ENCODE measurements around the gene AXIN1. TPM values are rescaled to one million over a fixed set of nuclear protein-coding genes. Genes with fewer than 3 reads are reported as not detected.

Gene AXIN1
- total RNA-seq, 1 donor, result 13.4 TPM

DNA sequence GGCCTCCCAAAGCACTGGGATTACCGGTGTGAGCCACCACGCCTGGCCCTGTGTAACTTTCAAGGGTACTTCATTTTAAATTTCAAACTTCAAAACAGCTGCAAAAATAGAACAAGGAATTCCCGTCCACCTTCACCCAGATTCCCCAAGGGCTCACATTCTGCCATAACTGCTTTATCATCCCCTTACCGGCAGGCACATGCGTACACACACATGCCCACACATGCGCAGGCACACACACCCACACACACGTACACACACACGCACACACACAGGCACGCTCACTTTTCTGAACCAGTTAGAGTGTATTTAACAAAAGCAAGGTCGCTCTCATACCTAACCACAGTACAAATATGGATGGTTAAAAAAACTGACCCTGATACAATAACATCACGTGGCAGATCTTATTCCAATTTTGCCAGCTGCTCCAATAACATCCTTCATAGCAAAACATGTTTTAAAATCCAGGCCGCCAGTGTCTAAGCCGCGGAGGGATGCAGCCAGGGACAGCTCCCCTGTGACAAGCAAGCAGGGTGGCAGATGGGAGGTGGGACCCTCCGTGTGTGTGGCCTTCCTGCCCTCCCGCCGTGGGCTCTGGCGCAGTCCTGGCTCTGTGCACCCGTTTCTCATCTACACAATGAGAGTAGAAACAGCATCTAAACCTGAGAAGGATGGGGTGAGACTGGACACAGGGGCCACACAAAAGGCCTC lies 46.5 kb downstream of the AXIN1 start:
- no peak for DNase-seq (ENCODE audit: low read depth)
- TF ChIP-seq CTCF (IDR thresholded peaks at IDR 0.05; ENCODE audit: insufficient read depth, low read length), result no peak
- H3K4me3 ChIP-seq (ENCODE audit: low read depth, low read length), result no peak overlapping the region

GRCh38 chr16:303760-304505 lies 48.6 kb downstream of the AXIN1 start:
- no peak overlapping the region for H3K4me3 ChIP-seq (ENCODE audit: low read depth, low read length)
- no peak for TF ChIP-seq CTCF (IDR thresholded peaks at IDR 0.05; ENCODE audit: insufficient read depth, low read length)
- DNase-seq (ENCODE audit: low read depth), result peak; percentile 14

GRCh38 chr16:301950-302349 lies 50.6 kb downstream of the AXIN1 start:
- TF ChIP-seq CTCF (IDR thresholded peaks at IDR 0.05; ENCODE audit: insufficient read depth, low read length), result no peak
- no peak overlapping the region for H3K4me3 ChIP-seq (ENCODE audit: low read depth, low read length)

GRCh38 chr16:301235-301634 lies 51.3 kb downstream of the AXIN1 start:
- no peak for DNase-seq (ENCODE audit: low read depth)
- TF ChIP-seq CTCF (IDR thresholded peaks at IDR 0.05; ENCODE audit: insufficient read depth, low read length), result no peak
- H3K4me3 ChIP-seq (ENCODE audit: low read depth, low read length), result no peak overlapping the region

More at GRCh38 chr16:301950-302349, 50.6 kb downstream of the AXIN1 start:
- no peak for DNase-seq (ENCODE audit: low read depth)

GRCh38 chr16:297832-298231 lies 54.7 kb downstream of the AXIN1 start:
- TF ChIP-seq CTCF (IDR thresholded peaks at IDR 0.05; ENCODE audit: insufficient read depth, low read length), result no peak
- no peak overlapping the region for H3K4me3 ChIP-seq (ENCODE audit: low read depth, low read length)
- no peak for DNase-seq (ENCODE audit: low read depth)

DNA sequence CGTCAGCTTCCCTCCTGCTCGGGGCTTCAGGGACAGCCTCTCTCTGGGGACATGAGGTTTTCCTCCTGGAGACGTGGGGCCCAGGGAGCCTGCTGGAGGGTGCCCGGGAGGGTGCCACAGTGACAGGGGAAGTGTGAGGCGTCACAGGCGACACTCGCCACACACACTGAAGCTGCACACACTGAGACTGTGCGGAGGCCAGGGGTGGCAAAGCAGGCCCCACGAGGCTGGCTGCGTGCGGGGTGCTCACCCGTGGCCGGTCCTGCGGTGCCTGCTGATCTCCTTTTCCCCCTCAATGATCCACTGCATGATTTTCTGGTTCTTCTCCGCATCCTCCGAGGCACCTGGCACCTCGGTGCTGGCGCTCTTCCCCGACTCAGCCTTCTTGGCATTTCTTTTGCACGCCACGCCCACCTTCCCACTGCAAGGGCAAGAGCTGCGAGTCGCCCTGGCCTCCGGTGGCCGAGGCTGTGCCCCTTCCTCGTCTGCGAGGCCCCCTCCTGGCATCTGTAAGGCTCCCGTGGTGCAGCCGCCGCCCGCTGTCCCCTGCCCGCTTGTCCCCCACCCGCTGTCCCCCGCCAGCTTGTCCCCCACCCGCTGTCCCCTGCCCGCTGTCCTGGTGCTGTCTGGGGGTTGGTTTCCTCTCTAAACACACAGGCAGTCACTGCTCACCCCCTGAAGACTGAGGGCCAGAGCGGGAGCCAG lies 55.6 kb downstream of the AXIN1 start:
- DNase-seq (ENCODE audit: low read depth), result no peak
- TF ChIP-seq CTCF (IDR thresholded peaks at IDR 0.05; ENCODE audit: insufficient read depth, low read length), result no peak
- no peak overlapping the region for H3K4me3 ChIP-seq (ENCODE audit: low read depth, low read length)
